Ovary (tissue), 9 donors: ENCODE results near the gene CUZD1. TPM values are rescaled to one million over a fixed set of nuclear protein-coding genes. Genes with fewer than 3 reads are reported as not detected.
"Not testable (repeated sequence)": the region's sequence is repeated elsewhere in the genome, so short reads cannot be mapped to it uniquely, and the experiment has no call there.

Source experiments
- DNase-seq, 5 donors: peaks; one replicate each; pipeline ENCODE4 v3.0.0-alpha.2; 2019 to 2020
- H3K27ac ChIP-seq, 2 donors: fragments of 200-600 bp; one replicate each; pipeline versions ENCODE4 v1.5.1 to v1.8.0; 2019 to 2022
- H3K27me3 ChIP-seq: fragments of 200-600 bp; one replicate; pipeline ENCODE4 v1.8.0; 2022
- H3K36me3 ChIP-seq: fragments of 200-600 bp; sonication (generic); one replicate; pipeline ENCODE4 v1.5.1; 2019
- H3K4me1 ChIP-seq: one replicate; pipeline ENCODE4 v1.8.1; 2013; ENCODE audit warnings: mild to moderate bottlenecking, moderate library complexity; ENCODE audit not compliant: insufficient read depth
- H3K4me3 ChIP-seq: fragments of 200-600 bp; sonication (generic); one replicate; pipeline ENCODE4 v1.5.1; 2017
- H3K9me3 ChIP-seq, 2 donors: fragments of 200-600 bp in 1 of 2; sonication (generic) in 1 of 2; one replicate each; pipeline versions ENCODE4 v1.5.1 to v1.8.1; 2013 to 2019; ENCODE audit warnings: mild to moderate bottlenecking in 1 of 2, moderate library complexity in 1 of 2
- CTCF ChIP-seq, 3 donors: fragments of 450-650 bp in 2 of 3; fragments of 200-600 bp in 1 of 3; IDR thresholded peaks; one replicate each; pipeline versions ENCODE4 v1.5.1 to v1.8.0; 2016 to 2022; ENCODE audit warnings: antibody characterized with exemption in 3 of 3, mild to moderate bottlenecking in 1 of 3
- EP300 ChIP-seq: sonication (generic); formaldehyde crosslinking; IDR thresholded peaks from one replicate; pipeline ENCODE4 v1.6.1; 2017; ENCODE audit warnings: antibody characterized with exemption
- POLR2A ChIP-seq: fragments of 450-650 bp; IDR thresholded peaks from one replicate; pipeline ENCODE4 v1.6.1; 2017; ENCODE audit warnings: antibody characterized with exemption, mild to moderate bottlenecking, moderate library complexity
- WGBS, 3 donors: extraction: QIAGEN DNeasy Blood & Tissue Kit in 1 of 3; methylation state at CpG; one replicate each; pipeline versions ENCODE4 v1.1.5 to v1.1.7; 2013 to 2017; 5-methylcytosine and 5-hydroxymethylcytosine counted together
- intact Hi-C, 4 donors: fragments of 100-400 bp; cut with DNase I; formaldehyde crosslinking; loops; one replicate each; pipeline versions ENCODE4 v1.11.0 to v1.15.1; 2022 to 2023
- polyA plus RNA-seq, 2 donors: library from polyadenylated mRNA; stranded (reverse); fragments of 200-250 nt in 1 of 2; fragments of 350-450 nt in 1 of 2; fragmentation: Illumina TruSeq in 1 of 2; extraction: RNeasy Lipid Tissue Mini Kit (QIAGEN cat#74804) in 1 of 2; gene quantifications; one replicate each; pipeline ENCODE4 v1.2.3, GENCODE V29; 2013 to 2014
- total RNA-seq, 7 donors: library from RNA; depleted of rRNA in 2 of 7; stranded (reverse); fragments of >200 nt in 2 of 7; fragmentation: NEBNext Ultra II Directional in 3 of 7; extraction: Animal tissue kit (Norgen Biotek cat#: 25700) in 3 of 7; gene quantifications; one replicate each; pipeline versions ENCODE4 v1.1.0 to v1.2.4, GENCODE V29; 2016 to 2023
- donor health status: DM: no; HTN: no; CAD: no; lungs with moderate emphysema.
- donor health status: DM: no; HTN: no; CAD: no.
- donor health status: Bipolar disorder and iron deficiency.
- donor health status: DM: yes; HTN: yes; CAD: no.
- donor health status: DM: no; HTN: no; CAD: no.
- donor health status: DM: yes; HTN: yes; CAD: no.

CUZD1 gene
- total and polyA plus RNA-seq, 9 donors, result 0.36 to 2.9 (median 0.83) TPM

DNA sequence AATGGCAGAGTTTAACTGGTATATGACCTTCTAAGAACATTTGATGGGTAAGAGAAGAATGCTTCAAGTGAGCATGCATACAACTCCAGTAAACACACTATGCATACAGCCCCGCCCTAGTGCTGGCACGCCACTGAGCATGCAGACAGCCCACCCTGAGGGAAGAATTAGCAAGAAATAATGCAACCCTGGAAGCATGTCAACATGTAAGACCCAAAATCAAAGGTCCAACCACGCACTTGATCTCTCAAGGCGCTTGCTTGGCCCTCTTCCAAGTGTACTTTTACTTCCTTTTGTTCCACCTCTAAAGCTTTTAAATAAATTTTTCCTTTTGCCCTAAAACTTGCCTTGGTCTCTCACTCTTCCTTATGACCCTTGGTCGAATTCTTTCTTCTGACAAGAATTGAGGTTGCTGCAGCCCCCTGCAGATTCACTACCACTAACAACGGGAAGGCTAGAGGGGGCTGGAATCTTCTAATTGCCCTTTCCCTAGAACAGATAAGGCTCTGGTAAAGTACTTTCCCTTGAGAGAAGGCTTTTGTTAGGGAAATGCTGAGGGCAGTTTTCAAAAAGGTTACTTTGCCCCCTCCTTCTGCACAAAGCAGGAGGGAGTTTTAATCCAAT is 30.3 kb upstream of the CUZD1 start:
- Histone ChIP-seq H3K27ac (no peak overlapping the region), H3K4me1 (peaks cover 2% of the 10 kb centered on the region), H3K27me3 (no peaks in the 10 kb centered on the region), H3K4me3 (no peak overlapping the region), H3K36me3 (no peaks in the 10 kb centered on the region), H3K9me3 (no peaks in the 10 kb centered on the region)
- no peak for TF ChIP-seq POLR2A
- no peak for TF ChIP-seq EP300
- no peak for TF ChIP-seq CTCF (IDR thresholded peaks at IDR 0.05)
- 42 to 47% (median 47%) methylated on average over 6 of the region's 6 CpGs for WGBS, 3 donors
- intact Hi-C loops, result no loop called here
- DNase-seq, result no peak

DNA sequence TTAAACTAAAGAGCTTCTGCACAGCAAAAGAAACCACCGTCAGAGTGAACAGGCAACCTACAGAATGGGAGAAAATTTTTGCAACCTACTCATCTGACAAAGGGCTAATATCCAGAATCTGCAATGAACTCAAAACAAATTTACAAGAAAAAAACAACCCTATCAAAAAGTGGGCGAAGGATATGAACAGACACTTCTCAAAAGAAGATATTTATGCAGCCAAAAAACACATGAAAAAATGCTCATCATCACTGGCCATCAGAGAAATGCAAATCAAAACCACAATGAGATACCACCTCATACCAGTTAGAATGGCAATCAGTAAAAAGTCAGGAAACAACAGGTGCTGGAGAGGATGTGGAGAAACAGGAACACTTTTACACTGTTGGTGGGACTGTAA is 26.3 kb upstream of the CUZD1 start:
- intact Hi-C loops, H3K27me3 ChIP-seq, DNase-seq, H3K4me1 ChIP-seq, H3K27ac ChIP-seq, H3K36me3 ChIP-seq, H3K9me3 ChIP-seq, H3K4me3 ChIP-seq: not testable (repeated sequence)
- WGBS, 3 donors, result 92 to 95% (median 95%) methylated on average over 1 to 2 of the region's 2 CpGs

DNA sequence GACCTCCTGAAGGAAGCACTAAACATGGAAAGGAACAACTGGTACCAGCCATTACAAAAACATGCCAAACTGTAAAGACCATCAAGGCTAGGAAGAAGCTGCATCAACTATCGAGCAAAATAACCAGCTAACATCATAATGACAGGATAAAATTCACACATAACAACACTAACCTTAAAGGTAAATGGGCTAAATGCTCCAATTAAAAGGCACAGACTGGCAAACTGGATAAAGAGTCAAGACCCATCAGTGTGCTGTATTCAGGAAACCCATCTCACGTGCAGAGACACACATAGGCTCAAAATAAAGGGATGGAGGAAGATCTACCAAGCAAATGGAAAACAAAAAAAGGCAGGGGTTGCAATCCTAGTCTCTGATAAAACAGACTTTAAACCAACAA is 23.1 kb upstream of the CUZD1 start:
- H3K36me3 ChIP-seq, H3K27me3 ChIP-seq, intact Hi-C loops, H3K4me3 ChIP-seq, H3K27ac ChIP-seq, H3K9me3 ChIP-seq, H3K4me1 ChIP-seq, DNase-seq: not testable (repeated sequence)
- 77 to 90% (median 86%) methylated on average over 1 to 2 of the region's 2 CpGs for WGBS, 3 donors

GRCh38 chr10:122866757-122867482 is 21.3 kb upstream of the CUZD1 start:
- H3K27me3 ChIP-seq, H3K4me3 ChIP-seq, intact Hi-C loops, H3K36me3 ChIP-seq, H3K4me1 ChIP-seq, H3K9me3 ChIP-seq, DNase-seq, H3K27ac ChIP-seq: not testable (repeated sequence)
- WGBS, 3 donors, result 85 to 91% (median 88%) methylated on average over 3 of the region's 3 CpGs

GRCh38 chr10:122864901-122865300 is 19.2 kb upstream of the CUZD1 start:
- Histone ChIP-seq H3K36me3 (no peaks in the 10 kb centered on the region), H3K4me1 (no peaks in the 10 kb centered on the region), H3K9me3 (no peaks in the 10 kb centered on the region), H3K27me3 (no peaks in the 10 kb centered on the region), H3K4me3 (no peak overlapping the region), H3K27ac (no peak overlapping the region)
- intact Hi-C loops, result no loop called here
- no peak for TF ChIP-seq EP300
- TF ChIP-seq CTCF (IDR thresholded peaks at IDR 0.05), result no peak
- no peak for TF ChIP-seq POLR2A
- WGBS, 3 donors, result 96 to 98% (median 98%) methylated on average over 1 of the region's 1 CpG
- DNase-seq, result no peak

DNA sequence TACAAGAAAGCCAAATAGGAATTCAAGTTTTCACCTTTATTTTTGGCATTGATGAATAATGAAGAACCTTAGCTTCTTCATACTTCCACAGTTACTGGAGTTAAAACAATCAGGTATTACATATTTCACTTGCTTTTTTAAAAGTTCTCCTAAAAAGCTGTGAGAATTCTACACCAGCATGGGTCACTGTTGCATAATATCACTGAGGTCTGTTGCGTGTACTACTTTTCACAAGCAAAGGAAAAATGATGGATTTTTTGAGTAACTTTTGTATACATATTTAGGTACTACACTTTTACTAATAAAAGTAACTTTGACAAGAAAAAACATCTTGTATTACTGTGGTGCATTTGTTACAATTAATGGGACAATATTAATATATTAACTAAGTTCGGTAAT is 18.5 kb upstream of the CUZD1 start:
- Histone ChIP-seq H3K36me3 (no peaks in the 10 kb centered on the region), H3K27ac (no peak overlapping the region), H3K27me3 (no peaks in the 10 kb centered on the region), H3K9me3 (no peaks in the 10 kb centered on the region), H3K4me3 (no peak overlapping the region), H3K4me1 (no peaks in the 10 kb centered on the region)
- TF ChIP-seq EP300 (no peak), CTCF (IDR thresholded peaks at IDR 0.05) (no peak), POLR2A (no peak)
- no peak for DNase-seq
- intact Hi-C loops, result no loop called here
- 92 to 95% (median 93%) methylated on average over 2 of the region's 2 CpGs for WGBS, 3 donors
